ENCODE results near the gene PCDHA11. TPM values are rescaled to one million over a fixed set of nuclear protein-coding genes. Genes with fewer than 3 reads are reported as not detected.

PCDHA11 gene
- total and polyA plus RNA-seq, 10 of the 15 experiments (the other 5 are each of a cell fraction or from before 2014, with no cell fraction given) = 0.06 TPM; not detected in 9

DNA sequence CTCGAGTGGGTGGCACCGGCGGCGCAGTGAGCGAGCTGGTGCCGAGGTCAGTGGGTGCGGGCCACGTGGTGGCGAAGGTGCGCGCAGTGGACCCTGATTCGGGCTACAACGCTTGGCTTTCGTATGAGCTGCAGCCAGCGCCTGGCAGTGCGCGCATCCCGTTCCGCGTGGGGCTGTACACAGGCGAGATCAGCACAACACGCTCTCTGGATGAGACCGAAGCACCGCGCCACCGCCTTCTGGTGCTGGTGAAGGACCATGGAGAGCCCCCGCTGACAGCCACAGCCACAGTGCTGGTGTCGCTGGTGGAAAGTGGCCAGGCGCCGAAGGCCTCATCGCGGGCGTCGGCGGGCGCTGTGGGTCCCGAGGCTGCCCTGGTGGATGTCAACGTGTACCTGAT, 45.3 kb upstream of the PCDHA11 start:
- Histone ChIP-seq H3K36me3 (ENCODE audit: control insufficient read depth in 2 of 2, insufficient read depth in 2 of 2, low read length in 1 of 2) (no peaks in the 10 kb centered on the region), H3K27ac (ENCODE audit: control insufficient read depth, insufficient read depth) (no peak overlapping the region), H2AFZ (ENCODE audit: control insufficient read depth, low read depth, low read length) (no peak overlapping the region), H3K27me3 (replicated peaks in 1 of 2; ENCODE audit: control insufficient read depth in 2 of 2, insufficient read depth in 2 of 2, low read length in 1 of 2) (no peaks in the 10 kb centered on the region), H4K20me1 (ENCODE audit: control insufficient read depth, insufficient read depth) (no peaks in the 10 kb centered on the region), H3K9ac (ENCODE audit: control insufficient read depth, insufficient read depth, low read length) (no peak overlapping the region), H3K4me2 (ENCODE audit: control insufficient read depth, insufficient read depth) (no peak overlapping the region), H3K79me2 (ENCODE audit: control insufficient read depth, insufficient read depth, low read length) (no peaks in the 10 kb centered on the region), H3K9me3 (replicated peaks; ENCODE audit: control insufficient read depth, insufficient read depth, low read length) (no peaks in the 10 kb centered on the region; the same call in 2 of the 3 replicates), H3K4me1 (ENCODE audit: control insufficient read depth, insufficient read depth, low read length) (no peaks in the 10 kb centered on the region), H3K4me3 (no peak overlapping the region)
- FAIRE-seq (no peak), ATAC-seq (no peak), DNase-seq (ENCODE audit: low read depth, low spot score) (no peak)
- intact Hi-C loops (cut with micrococcal nuclease; ENCODE audit: unreplicated experiment) = no loop called here
- POLR2A ChIA-PET = no interaction called here
- SMC1A ChIA-PET (ENCODE audit: uncharacterized antibody, unreplicated experiment) = no interaction called here
- CTCF ChIA-PET = interaction anchor here (1.5 kb wide), 1 partner anchor 22 kb away, joined by 3 read pairs; no protein-coding TSS in a partner anchor
- 87% methylated on average over 38 of the region's 38 CpGs for WGBS (ENCODE audit: insufficient coverage, insufficient replicate concordance, low lambda C conversion rate, missing lambda C conversion rate)
- no peak for TF ChIP-seq FOXK2 (IDR thresholded peaks at IDR 0.05)
- RAD21 ChIA-PET (ENCODE audit: unreplicated experiment) = no interaction called here
- no TSS peak for BruUV-seq (replicated peaks)
- in situ Hi-C loops (cut with MboI) = loop anchor here (25.0 kb wide), 1 partner anchor 739 kb away; no protein-coding TSS in a partner anchor

DNA sequence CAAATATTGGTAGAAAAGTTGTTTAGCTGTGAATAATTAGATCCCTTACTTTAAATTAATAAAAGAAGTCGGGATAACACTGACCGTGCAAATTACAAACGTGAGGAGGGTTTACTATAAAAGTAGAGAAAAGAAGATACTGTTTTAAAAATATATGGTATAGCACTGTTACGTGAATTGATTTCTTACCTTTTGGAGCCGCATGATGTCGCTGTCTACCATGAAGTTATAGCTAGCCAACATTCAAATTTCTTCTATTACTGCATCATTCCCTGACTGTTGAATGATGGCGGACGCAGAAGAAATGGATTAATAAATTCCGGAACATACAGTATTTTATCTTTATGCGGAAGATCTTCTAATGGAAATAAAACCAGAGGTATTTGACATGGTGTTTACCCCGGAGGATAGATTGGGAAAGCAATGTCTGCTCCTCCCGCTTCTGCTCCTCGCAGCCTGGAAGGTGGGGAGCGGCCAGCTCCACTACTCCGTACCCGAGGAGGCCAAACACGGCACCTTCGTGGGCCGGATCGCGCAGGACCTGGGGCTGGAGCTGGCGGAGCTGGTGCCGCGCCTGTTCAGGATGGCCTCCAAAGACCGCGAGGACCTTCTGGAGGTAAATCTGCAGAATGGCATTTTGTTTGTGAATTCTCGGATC, 40.9 kb upstream of the PCDHA11 start, which contains the start of gene PCDHA6:
PCDHA6 (plus strand) TSS at position 257 of the 658 bp plus-strand sequence; CDS start at position 389, 132 bp downstream.
- no peak within 1 kb of the TSS for H3K4me2 ChIP-seq (ENCODE audit: control insufficient read depth, insufficient read depth)
- ATAC-seq (no peak), FAIRE-seq (no peak), DNase-seq (ENCODE audit: low read depth, low spot score) (no peak)
- ChIA-PET SMC1A (ENCODE audit: uncharacterized antibody, unreplicated experiment) (no interaction called here), RAD21 (ENCODE audit: unreplicated experiment) (no interaction called here), CTCF (no interaction called here), POLR2A (no interaction called here)
- 46% methylated on average over 27 of the region's 27 CpGs for WGBS (ENCODE audit: insufficient coverage, insufficient replicate concordance, low lambda C conversion rate, missing lambda C conversion rate)
- no peak within 1 kb of the TSS for H3K4me3 ChIP-seq
- no peaks in the 10 kb centered on the region for H3K36me3 ChIP-seq (ENCODE audit: control insufficient read depth in 2 of 2, insufficient read depth in 2 of 2, low read length in 1 of 2)
- no peaks in the 10 kb centered on the region for H3K27me3 ChIP-seq (replicated peaks in 1 of 2; ENCODE audit: control insufficient read depth in 2 of 2, insufficient read depth in 2 of 2, low read length in 1 of 2)
- in situ Hi-C loops (cut with MboI) = no loop called here
- intact Hi-C loops (cut with micrococcal nuclease; ENCODE audit: unreplicated experiment) = no loop called here
- no peaks in the 10 kb centered on the region; the same call in 1 of the 3 replicates for H3K9me3 ChIP-seq (replicated peaks; ENCODE audit: control insufficient read depth, insufficient read depth, low read length)
- H4K20me1 ChIP-seq (ENCODE audit: control insufficient read depth, insufficient read depth) = no peaks in the 10 kb centered on the region
- no peak within 1 kb of the TSS for H3K27ac ChIP-seq (ENCODE audit: control insufficient read depth, insufficient read depth)
- H3K4me1 ChIP-seq (ENCODE audit: control insufficient read depth, insufficient read depth, low read length) = no peaks in the 10 kb centered on the region
- no peak within 1 kb of the TSS for H3K9ac ChIP-seq (ENCODE audit: control insufficient read depth, insufficient read depth, low read length)
- H3K79me2 ChIP-seq (ENCODE audit: control insufficient read depth, insufficient read depth, low read length) = no peaks in the 10 kb centered on the region
- H2AFZ ChIP-seq (ENCODE audit: control insufficient read depth, low read depth, low read length) = no peak within 1 kb of the TSS
- no TSS peak for BruUV-seq (replicated peaks)
- TF ChIP-seq TAF1 (IDR thresholded peaks at IDR 0.05; ENCODE audit: borderline replicate concordance, low read depth, low read length) (no peak), SUPT20H (IDR thresholded peaks at IDR 0.05; ENCODE audit: borderline replicate concordance, control insufficient read depth, low read depth, low read length) (no peak), ZNF274 (IDR thresholded peaks at IDR 0.05; ENCODE audit: insufficient read depth, insufficient read length) (no peak), DPF2 (IDR thresholded peaks at IDR 0.05) (no peak), TCF12 (IDR thresholded peaks at IDR 0.05; ENCODE audit: low read depth, low read length) (no peak), PML (IDR thresholded peaks at IDR 0.05; ENCODE audit: low read length) (no peak), MTA2 (IDR thresholded peaks at IDR 0.05; ENCODE audit: low read depth) (no peak), NRF1 (conservative IDR thresholded peaks at IDR 0.05; ENCODE audit: low read depth, low read length) (no peak), RBBP5 (conservative IDR thresholded peaks at IDR 0.05) (no peak), ATF7 (IDR thresholded peaks at IDR 0.05; ENCODE audit: low read depth) (no peak), RB1 (IDR thresholded peaks at IDR 0.05; ENCODE audit: borderline replicate concordance) (no peak), CBFB (IDR thresholded peaks at IDR 0.05; ENCODE audit: low read depth) (no peak), CREM (IDR thresholded peaks at IDR 0.05; ENCODE audit: low read depth) (no peak)
- TF ChIP-seq, protein P1, sequence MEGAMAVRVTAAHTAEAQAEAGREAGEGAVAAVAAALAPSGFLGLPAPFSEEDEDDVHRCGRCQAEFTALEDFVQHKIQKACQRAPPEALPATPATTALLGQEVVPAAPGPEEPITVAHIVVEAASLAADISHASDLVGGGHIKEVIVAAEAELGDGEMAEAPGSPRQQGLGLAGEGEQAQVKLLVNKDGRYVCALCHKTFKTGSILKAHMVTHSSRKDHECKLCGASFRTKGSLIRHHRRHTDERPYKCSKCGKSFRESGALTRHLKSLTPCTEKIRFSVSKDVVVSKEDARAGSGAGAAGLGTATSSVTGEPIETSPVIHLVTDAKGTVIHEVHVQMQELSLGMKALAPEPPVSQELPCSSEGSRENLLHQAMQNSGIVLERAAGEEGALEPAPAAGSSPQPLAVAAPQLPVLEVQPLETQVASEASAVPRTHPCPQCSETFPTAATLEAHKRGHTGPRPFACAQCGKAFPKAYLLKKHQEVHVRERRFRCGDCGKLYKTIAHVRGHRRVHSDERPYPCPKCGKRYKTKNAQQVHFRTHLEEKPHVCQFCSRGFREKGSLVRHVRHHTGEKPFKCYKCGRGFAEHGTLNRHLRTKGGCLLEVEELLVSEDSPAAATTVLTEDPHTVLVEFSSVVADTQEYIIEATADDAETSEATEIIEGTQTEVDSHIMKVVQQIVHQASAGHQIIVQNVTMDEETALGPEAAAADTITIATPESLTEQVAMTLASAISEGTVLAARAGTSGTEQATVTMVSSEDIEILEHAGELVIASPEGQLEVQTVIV (IDR thresholded peaks at IDR 0.05; ENCODE audit: borderline replicate concordance, partially characterized antibody) = no peak
- TF ChIP-seq, protein P2, sequence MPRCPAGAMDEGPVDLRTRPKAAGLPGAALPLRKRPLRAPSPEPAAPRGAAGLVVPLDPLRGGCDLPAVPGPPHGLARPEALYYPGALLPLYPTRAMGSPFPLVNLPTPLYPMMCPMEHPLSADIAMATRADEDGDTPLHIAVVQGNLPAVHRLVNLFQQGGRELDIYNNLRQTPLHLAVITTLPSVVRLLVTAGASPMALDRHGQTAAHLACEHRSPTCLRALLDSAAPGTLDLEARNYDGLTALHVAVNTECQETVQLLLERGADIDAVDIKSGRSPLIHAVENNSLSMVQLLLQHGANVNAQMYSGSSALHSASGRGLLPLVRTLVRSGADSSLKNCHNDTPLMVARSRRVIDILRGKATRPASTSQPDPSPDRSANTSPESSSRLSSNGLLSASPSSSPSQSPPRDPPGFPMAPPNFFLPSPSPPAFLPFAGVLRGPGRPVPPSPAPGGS (IDR thresholded peaks at IDR 0.05; ENCODE audit: borderline replicate concordance, insufficient read depth, low read depth, low read length, poor library complexity, severe bottlenecking) = no peak

Measured in GM12878 (cell line).